ENCODE data around the gene MSI2.

The MSI2 gene

GRCh38 chr17:57625511-57625910 lies 369.2 kb downstream of the MSI2 start:
- ATAC-seq = no peak
- TF ChIP-seq TCF4 (CRISPR knock-in tag; IDR thresholded peaks at IDR 0.05; ENCODE audit: borderline replicate concordance) (0 out of 2 replicates have a peak, but pooled peaks have one; percentile 43), TSHZ2 (CRISPR knock-in tag; IDR thresholded peaks at IDR 0.05) (peak; percentile 80; the same call in 1 of the 2 replicates), SNAI2 (CRISPR knock-in tag; IDR thresholded peaks at IDR 0.05) (no peak)

- TF ChIP-seq PPARA (CRISPR knock-in tag; IDR thresholded peaks at IDR 0.05; ENCODE audit: borderline replicate concordance) (no peak), GLIS3 (CRISPR knock-in tag; IDR thresholded peaks at IDR 0.05) (no peak), TSHZ2 (CRISPR knock-in tag; IDR thresholded peaks at IDR 0.05) (no peak), TCF4 (CRISPR knock-in tag; IDR thresholded peaks at IDR 0.05; ENCODE audit: borderline replicate concordance) (no peak), ESRRG (CRISPR knock-in tag; IDR thresholded peaks at IDR 0.05) (no peak), POU6F1 (CRISPR knock-in tag; IDR thresholded peaks at IDR 0.05; ENCODE audit: borderline replicate concordance, low read depth) (no peak), ZFP3 (CRISPR knock-in tag; IDR thresholded peaks at IDR 0.05) (no peak), TOX (CRISPR knock-in tag; IDR thresholded peaks at IDR 0.05; ENCODE audit: borderline replicate concordance) (no peak), CSRNP3 (CRISPR knock-in tag; IDR thresholded peaks at IDR 0.05) (no peak), ZNF565 (CRISPR knock-in tag; conservative IDR thresholded peaks at IDR 0.05; ENCODE audit: low read depth) (no peak), ZFP30 (CRISPR knock-in tag; IDR thresholded peaks at IDR 0.05) (no peak), OSR1 (CRISPR knock-in tag; IDR thresholded peaks at IDR 0.05) (no peak), CREB5 (CRISPR knock-in tag; IDR thresholded peaks at IDR 0.05; ENCODE audit: low read depth) (no peak), BACH2 (CRISPR knock-in tag; IDR thresholded peaks at IDR 0.05; ENCODE audit: borderline replicate concordance) (no peak), ZNF8 (CRISPR knock-in tag; IDR thresholded peaks at IDR 0.05) (no peak), SNAI2 (CRISPR knock-in tag; IDR thresholded peaks at IDR 0.05) (no peak), ARNTL (CRISPR knock-in tag; IDR thresholded peaks at IDR 0.05; ENCODE audit: borderline replicate concordance, low read depth) (no peak), ISL1 (CRISPR knock-in tag; IDR thresholded peaks at IDR 0.05) (no peak)
- no peak for ATAC-seq
These were observed 369.6 kb downstream of the MSI2 start for GRCh38 chr17:57625957-57626356.

- no peak for ATAC-seq
- TF ChIP-seq ZC3H10 (CRISPR knock-in tag; IDR thresholded peaks at IDR 0.05) (no peak), PPARA (CRISPR knock-in tag; IDR thresholded peaks at IDR 0.05; ENCODE audit: borderline replicate concordance) (no peak), ZFP30 (CRISPR knock-in tag; IDR thresholded peaks at IDR 0.05) (no peak), CSRNP3 (CRISPR knock-in tag; IDR thresholded peaks at IDR 0.05) (no peak), ZNF565 (CRISPR knock-in tag; conservative IDR thresholded peaks at IDR 0.05; ENCODE audit: low read depth) (no peak), CSDC2 (CRISPR knock-in tag; IDR thresholded peaks at IDR 0.05) (no peak), OSR1 (CRISPR knock-in tag; IDR thresholded peaks at IDR 0.05) (no peak), ZNF70 (CRISPR knock-in tag; IDR thresholded peaks at IDR 0.05) (no peak), TCF4 (CRISPR knock-in tag; IDR thresholded peaks at IDR 0.05; ENCODE audit: borderline replicate concordance) (no peak; the same call in 1 of the 2 replicates), SNAI2 (CRISPR knock-in tag; IDR thresholded peaks at IDR 0.05) (no peak), POU6F1 (CRISPR knock-in tag; IDR thresholded peaks at IDR 0.05; ENCODE audit: borderline replicate concordance, low read depth) (no peak)
These were observed 370.3 kb downstream of the MSI2 start for GRCh38 chr17:57626520-57627210.
